GM19099 (cell line): ENCODE data around the gene COG7.

Experiments
- POLR2A ChIP-seq: IDR thresholded peaks from 3 replicates; pipeline ENCODE4 v1.6.1; 2011; ENCODE audit warnings: low read depth; ENCODE audit not compliant: insufficient read length; ENCODE audit errors: extremely low read depth

Gene COG7

GRCh38 chr16:23359092-23359760, 93.8 kb downstream of the COG7 start:
- TF ChIP-seq POLR2A = no peak

GRCh38 chr16:23357761-23358290, 95.2 kb downstream of the COG7 start:
- TF ChIP-seq POLR2A = no peak

GRCh38 chr16:23356941-23357340, 96.0 kb downstream of the COG7 start:
- TF ChIP-seq POLR2A = no peak

GRCh38 chr16:23355106-23355670, 97.8 kb downstream of the COG7 start:
- TF ChIP-seq POLR2A = no peak

- no peak for TF ChIP-seq POLR2A
Observed at GRCh38 chr16:23354246-23354645, 98.7 kb downstream of the COG7 start.

- no peak for TF ChIP-seq POLR2A
Observed at GRCh38 chr16:23353440-23353839, 99.5 kb downstream of the COG7 start.

GRCh38 chr16:23351360-23351759, 101.6 kb downstream of the COG7 start:
- TF ChIP-seq POLR2A = no peak

GRCh38 chr16:23348579-23349469, 104.2 kb downstream of the COG7 start:
- no peak for TF ChIP-seq POLR2A

GRCh38 chr16:23345237-23345636, 107.8 kb downstream of the COG7 start:
- TF ChIP-seq POLR2A = no peak

- no peak for TF ChIP-seq POLR2A
Observed at GRCh38 chr16:23343643-23344612, 109.1 kb downstream of the COG7 start.

GRCh38 chr16:23342083-23342640, 110.8 kb downstream of the COG7 start:
- TF ChIP-seq POLR2A = no peak

- TF ChIP-seq POLR2A = no peak
Observed at GRCh38 chr16:23339787-23340186, 113.2 kb downstream of the COG7 start.
